Neural cell (in vitro differentiated cells): ENCODE data around the gene THG1L. TPM values are rescaled to one million over a fixed set of nuclear protein-coding genes. Genes with fewer than 3 reads are reported as not detected.

Experiments
- H2AFZ ChIP-seq: fragments of 200-600, 300-800 bp; sonication (generic), shearing (Covaris generic); 2 replicates; pipeline ENCODE4 v1.6.0; 2014; ENCODE audit warnings: low read depth, mild to moderate bottlenecking, antibody characterized with exemption, low read length, moderate library complexity
- H3F3A ChIP-seq: fragments of 200-600 bp; shearing (Covaris generic); 2 replicates; pipeline ENCODE4 v1.6.1; 2016; ENCODE audit warnings: mild to moderate bottlenecking, moderate library complexity, mixed read lengths, antibody characterized with exemption, low read length; ENCODE audit not compliant: insufficient read depth, poor library complexity, severe bottlenecking
- H3K27ac ChIP-seq: fragments of 200-600, 300-800 bp; sonication (generic), shearing (Covaris generic); 2 replicates; pipeline ENCODE4 v1.5.1; 2014; ENCODE audit warnings: mild to moderate bottlenecking, low read length, moderate library complexity
- H3K27me3 ChIP-seq: fragments of 300-800, 200-600 bp; sonication (generic), shearing (Covaris generic); 2 replicates; pipeline ENCODE4 v1.6.0; 2014; ENCODE audit warnings: mild to moderate bottlenecking, low read depth, low read length, moderate library complexity; ENCODE audit not compliant: insufficient read depth
- H3K36me3 ChIP-seq: fragments of 300-800, 200-600 bp; sonication (generic), shearing (Covaris generic); 2 replicates; pipeline ENCODE4 v1.5.1; 2014; ENCODE audit warnings: mild to moderate bottlenecking, antibody characterized with exemption, low read length, moderate library complexity; ENCODE audit not compliant: insufficient read depth
- H3K4me2 ChIP-seq: fragments of 300-800, 200-600 bp; sonication (generic), shearing (Covaris generic); 2 replicates; pipeline ENCODE4 v1.6.0; 2014; ENCODE audit warnings: mild to moderate bottlenecking, low read length
- H3K4me3 ChIP-seq: fragments of 300-800, 200-600 bp; sonication (generic), shearing (Covaris generic); 2 replicates; pipeline ENCODE4 v1.5.1; 2014; ENCODE audit warnings: mild to moderate bottlenecking, low read length, moderate library complexity
- H3K79me2 ChIP-seq: fragments of 200-600 bp; shearing (Covaris generic); replicated peaks from 2 replicates; pipeline ENCODE4 v1.6.0; 2014; ENCODE audit warnings: mild to moderate bottlenecking, low read length, moderate library complexity; ENCODE audit not compliant: insufficient read depth
- H3K9ac ChIP-seq: fragments of 300-800, 200-600 bp; sonication (generic), shearing (Covaris generic); 2 replicates; pipeline ENCODE4 v1.6.1; 2016; ENCODE audit warnings: mild to moderate bottlenecking, low read length, mixed read lengths
- H3K9me2 ChIP-seq: fragments of 200-600 bp; shearing (Covaris generic); 2 replicates; pipeline ENCODE4 v1.6.1; 2016; ENCODE audit warnings: mild to moderate bottlenecking, low read length, mixed read lengths; ENCODE audit not compliant: insufficient read depth
- H3K9me3 ChIP-seq: fragments of 200-600, 300-800 bp; sonication (generic), shearing (Covaris generic); 2 replicates; pipeline ENCODE4 v1.6.1; 2016; ENCODE audit warnings: mild to moderate bottlenecking, mixed run types, low read length, moderate library complexity, mixed read lengths
- H4K20me1 ChIP-seq: fragments of 200-600 bp; shearing (Covaris generic); 2 replicates; pipeline ENCODE4 v1.6.1; 2016; ENCODE audit warnings: mild to moderate bottlenecking, mixed run types; ENCODE audit not compliant: insufficient read depth
- CTCF ChIP-seq: fragments of 450-650 bp; IDR thresholded peaks from 2 replicates; pipeline ENCODE4 v1.5.1; 2014; ENCODE audit warnings: antibody characterized with exemption, mild to moderate bottlenecking, moderate library complexity; ENCODE audit not compliant: poor library complexity, severe bottlenecking
- EP300 ChIP-seq: fragments of 450-650 bp; conservative IDR thresholded peaks from 2 replicates; pipeline ENCODE4 v1.6.1; 2014; ENCODE audit warnings: antibody characterized with exemption, mild to moderate bottlenecking, moderate library complexity; ENCODE audit not compliant: poor library complexity, severe bottlenecking
- EZH2 ChIP-seq: fragments of 200-600, 300-800 bp; shearing (Covaris generic), sonication (generic); IDR thresholded peaks from 2 replicates; pipeline ENCODE4 v1.6.1; 2014; ENCODE audit warnings: antibody characterized with exemption, low read length, borderline replicate concordance, mild to moderate bottlenecking; ENCODE audit not compliant: insufficient read depth, poor library complexity, severe bottlenecking
- MXI1 ChIP-seq: fragments of 450-650 bp; conservative IDR thresholded peaks from 2 replicates; pipeline ENCODE4 v1.6.1; 2014; ENCODE audit warnings: antibody characterized with exemption, mild to moderate bottlenecking; ENCODE audit not compliant: poor library complexity, severe bottlenecking
- POLR2AphosphoS5 ChIP-seq: IDR thresholded peaks from 2 replicates; pipeline ENCODE4 v1.6.1; 2012
- RAD21 ChIP-seq: fragments of 450-650 bp; conservative IDR thresholded peaks from 2 replicates; pipeline ENCODE4 v1.6.1; 2014; ENCODE audit warnings: antibody characterized with exemption, mild to moderate bottlenecking, moderate library complexity
- REST ChIP-seq: IDR thresholded peaks from 2 replicates; pipeline ENCODE4 v1.6.1; 2012; ENCODE audit warnings: borderline replicate concordance
- SMC3 ChIP-seq: fragments of 450-650 bp; conservative IDR thresholded peaks from 2 replicates; pipeline ENCODE4 v1.6.1; 2014; ENCODE audit warnings: antibody characterized with exemption, mild to moderate bottlenecking, moderate library complexity; ENCODE audit not compliant: poor library complexity
- TAF1 ChIP-seq: IDR thresholded peaks from 2 replicates; pipeline ENCODE4 v1.6.1; 2012; ENCODE audit warnings: low read depth
- polyA plus RNA-seq: library from polyadenylated mRNA; depleted of rRNA; stranded (reverse); fragments of >200 nt; gene quantifications from 2 replicates; pipeline ENCODE4 v1.2.3, GENCODE V29; 2014

Gene THG1L
- polyA plus RNA-seq, 1 donor from 2014 or later = 11.9 TPM

GRCh38 chr5:157710882-157711281 is 20.3 kb upstream of the THG1L start:
- H3K9me2 ChIP-seq = no peaks in the 10 kb centered on the region
- TF ChIP-seq EZH2 (no peak), MXI1 (no peak), RAD21 (no peak), POLR2AphosphoS5 (no peak), CTCF (no peak), TAF1 (no peak), SMC3 (no peak), REST (no peak), EP300 (no peak)
- no peak overlapping the region for H3K27ac ChIP-seq
- H3K36me3 ChIP-seq = no peaks in the 10 kb centered on the region
- no peaks in the 10 kb centered on the region for H3F3A ChIP-seq
- H3K9me3 ChIP-seq = no peaks in the 10 kb centered on the region
- H3K4me2 ChIP-seq = no peak overlapping the region
- no peaks in the 10 kb centered on the region for H4K20me1 ChIP-seq
- H3K4me3 ChIP-seq = no peak overlapping the region
- H2AFZ ChIP-seq = no peak overlapping the region
- H3K9ac ChIP-seq = no peak overlapping the region
- H3K79me2 ChIP-seq = no peaks in the 10 kb centered on the region
- H3K27me3 ChIP-seq = no peaks in the 10 kb centered on the region

GRCh38 chr5:157713830-157714595 is 17.2 kb upstream of the THG1L start:
- H3K79me2 ChIP-seq = no peaks in the 10 kb centered on the region

GRCh38 chr5:157714596-157714864 is 16.7 kb upstream of the THG1L start:
- no peaks in the 10 kb centered on the region for H4K20me1 ChIP-seq
- H3K9me2 ChIP-seq = no peaks in the 10 kb centered on the region
- no peak overlapping the region for H3K4me2 ChIP-seq
- H3F3A ChIP-seq = no peaks in the 10 kb centered on the region
- no peaks in the 10 kb centered on the region for H3K27me3 ChIP-seq
- no peak for TF ChIP-seq SMC3
- no peak for TF ChIP-seq EZH2
- TF ChIP-seq EP300 = no peak
- no peak for TF ChIP-seq CTCF
- no peak for TF ChIP-seq RAD21
- TF ChIP-seq MXI1 = no peak
- TF ChIP-seq POLR2AphosphoS5 = no peak
- TF ChIP-seq REST = no peak
- H3K4me3 ChIP-seq = no peak overlapping the region
- no peak overlapping the region for H3K9ac ChIP-seq
- H2AFZ ChIP-seq = no peak overlapping the region
- no peaks in the 10 kb centered on the region for H3K79me2 ChIP-seq
- no peak overlapping the region for H3K27ac ChIP-seq
- no peaks in the 10 kb centered on the region for H3K9me3 ChIP-seq
- H3K36me3 ChIP-seq = no peaks in the 10 kb centered on the region

More at GRCh38 chr5:157713830-157714595, 17.2 kb upstream of the THG1L start:
- H3K9ac ChIP-seq = no peak overlapping the region
- H3K27me3 ChIP-seq = no peaks in the 10 kb centered on the region
- H2AFZ ChIP-seq = no peak overlapping the region
- no peaks in the 10 kb centered on the region for H3F3A ChIP-seq
- H3K27ac ChIP-seq = no peak overlapping the region
- no peak for TF ChIP-seq EP300
- H4K20me1 ChIP-seq = no peaks in the 10 kb centered on the region
- H3K4me3 ChIP-seq = no peak overlapping the region
- no peaks in the 10 kb centered on the region for H3K9me2 ChIP-seq
- no peaks in the 10 kb centered on the region for H3K36me3 ChIP-seq
- no peak overlapping the region for H3K4me2 ChIP-seq
- no peaks in the 10 kb centered on the region for H3K9me3 ChIP-seq
